Muscle layer of duodenum (tissue), 2 donors: ENCODE results near the gene PAGE2.
"Not testable (repeated sequence)": the region's sequence is repeated elsewhere in the genome, so short reads cannot be mapped to it uniquely, and the experiment has no call there.

ENCODE experiments used
- H3K27ac ChIP-seq: one replicate; pipeline ENCODE4 v1.7.0; 2013; ENCODE audit warnings: mild to moderate bottlenecking, low read length
- H3K27me3 ChIP-seq: one replicate; pipeline ENCODE4 v1.7.0; 2013; ENCODE audit warnings: low read depth, mild to moderate bottlenecking, control low read depth, low read length
- H3K36me3 ChIP-seq, 2 donors: one replicate each; pipeline ENCODE4 v1.7.0; 2013; ENCODE audit warnings: low read length in 2 of 2, control low read depth in 1 of 2, mild to moderate bottlenecking in 1 of 2; ENCODE audit not compliant: insufficient read depth in 2 of 2, control insufficient read depth in 1 of 2
- H3K4me1 ChIP-seq, 2 donors: one replicate each; pipeline ENCODE4 v1.7.0; 2013; ENCODE audit warnings: low read length in 2 of 2, mild to moderate bottlenecking in 2 of 2, control low read depth in 1 of 2, moderate library complexity in 1 of 2; ENCODE audit not compliant: insufficient read depth in 2 of 2, control insufficient read depth in 1 of 2
- H3K4me3 ChIP-seq, 2 donors: one replicate each; pipeline ENCODE4 v1.7.0; 2013; ENCODE audit warnings: low read length in 2 of 2, low read depth in 1 of 2, mild to moderate bottlenecking in 1 of 2
- H3K9me3 ChIP-seq, 2 donors: one replicate each; pipeline ENCODE4 v1.7.0; 2013; ENCODE audit warnings: low read length in 2 of 2, control low read depth in 1 of 2, mild to moderate bottlenecking in 1 of 2; ENCODE audit not compliant: control insufficient read depth in 1 of 2
- donor health status: healthy.

PAGE2 gene

DNA sequence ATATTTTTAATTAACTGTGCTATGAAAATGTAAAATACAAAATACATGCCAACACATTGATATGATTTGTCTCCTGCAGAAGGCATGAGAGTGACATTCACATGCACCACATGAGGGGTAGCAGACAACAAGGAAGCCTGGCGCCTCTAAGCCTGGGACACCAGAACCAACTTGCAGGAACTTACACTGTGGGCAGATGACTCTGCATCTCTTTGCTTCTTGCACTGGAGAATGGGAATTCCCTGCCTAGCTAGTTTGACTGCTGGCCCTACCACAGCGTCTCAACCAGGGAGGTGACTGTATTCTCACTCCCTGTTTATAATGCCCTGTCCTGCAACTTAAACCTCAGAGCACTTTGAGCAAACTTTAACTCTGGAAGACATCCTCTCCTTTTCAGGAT lies 40.5 kb downstream of the PAGE2 start:
- no peak overlapping the region for H3K4me3 ChIP-seq
- H3K27me3 ChIP-seq, result no peaks in the 10 kb centered on the region
- no peak overlapping the region for H3K27ac ChIP-seq
- no peaks in the 10 kb centered on the region for H3K4me1 ChIP-seq
- H3K36me3 ChIP-seq, result no peaks in the 10 kb centered on the region
- no peaks in the 10 kb centered on the region for H3K9me3 ChIP-seq

- Histone ChIP-seq H3K27me3 (no peaks in the 10 kb centered on the region), H3K4me1 (no peaks in the 10 kb centered on the region), H3K36me3 (no peaks in the 10 kb centered on the region), H3K27ac (no peak overlapping the region), H3K4me3 (no peak overlapping the region), H3K9me3 (no peaks in the 10 kb centered on the region)
Measured at GRCh38 chrX:55130481-55130880, 41.7 kb downstream of the PAGE2 start.

DNA sequence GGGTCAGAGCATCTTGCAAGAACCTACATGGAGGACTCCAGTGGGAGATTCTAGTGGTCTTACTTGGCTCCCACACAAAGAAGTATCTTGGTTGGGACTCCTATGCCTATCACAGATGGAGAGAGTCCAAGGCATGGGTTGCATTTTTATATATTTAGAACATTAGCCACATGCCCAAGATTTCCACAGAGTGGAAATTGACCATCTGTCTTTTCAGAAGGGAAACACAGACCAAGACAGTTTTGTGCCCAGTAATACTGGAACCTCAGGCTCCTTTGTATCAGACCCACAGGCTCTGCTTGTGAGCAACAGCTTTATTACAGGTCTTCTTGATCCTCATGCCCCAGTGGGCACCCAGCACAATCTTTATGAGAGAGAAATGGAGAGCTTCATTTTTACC lies 43.6 kb downstream of the PAGE2 start:
- Histone ChIP-seq H3K36me3 (no peaks in the 10 kb centered on the region), H3K27me3 (no peaks in the 10 kb centered on the region), H3K4me1 (no peaks in the 10 kb centered on the region), H3K27ac (no peak overlapping the region), H3K4me3 (no peak overlapping the region), H3K9me3 (no peaks in the 10 kb centered on the region)

DNA sequence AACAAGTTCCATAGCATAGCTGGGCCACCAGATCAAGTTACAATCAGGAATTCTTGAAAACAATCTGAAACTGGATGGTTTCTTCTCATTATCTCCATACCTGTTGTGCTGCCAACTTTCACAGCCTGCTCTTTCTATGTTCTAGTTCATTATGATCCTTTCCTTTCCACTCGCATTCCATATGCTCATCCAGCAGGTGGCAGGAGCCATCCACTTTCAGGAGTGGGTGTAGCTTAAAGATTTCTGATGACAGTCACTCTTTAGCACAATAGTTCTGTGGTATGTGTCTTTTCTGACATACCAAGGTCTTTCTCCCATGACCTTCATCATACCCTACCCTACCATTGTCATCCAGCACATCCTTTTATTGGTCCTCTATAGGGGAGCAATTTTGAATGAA lies 46.4 kb downstream of the PAGE2 start:
- no peaks in the 10 kb centered on the region for H3K27me3 ChIP-seq
- no peaks in the 10 kb centered on the region for H3K9me3 ChIP-seq

GRCh38 chrX:55140800-55141199 lies 52.0 kb downstream of the PAGE2 start:
- not testable (repeated sequence) for H3K27me3 ChIP-seq, H3K27ac ChIP-seq

More for the DNA sequence above, 46.4 kb downstream of the PAGE2 start:
- Histone ChIP-seq H3K4me3 (no peak overlapping the region), H3K4me1 (no peaks in the 10 kb centered on the region), H3K27ac (no peak overlapping the region), H3K36me3 (no peaks in the 10 kb centered on the region)

More at GRCh38 chrX:55140800-55141199, 52.0 kb downstream of the PAGE2 start:
- H3K9me3 ChIP-seq, H3K4me3 ChIP-seq, H3K36me3 ChIP-seq, H3K4me1 ChIP-seq: not testable (repeated sequence)
